Fibroblast of peridontal ligament (primary cell): Measurements from ENCODE around the gene OSBPL8.
A peak's percentile ranks its signal among the peaks of the same experiment; 100 is the strongest.
"Not testable (repeated sequence)": the region's sequence is repeated elsewhere in the genome, so short reads cannot be mapped to it uniquely, and the experiment has no call there.

Experiments used
- DNase-seq: peaks from one replicate; pipeline ENCODE4 v3.0.0-alpha.2; 2010; ENCODE audit errors: extremely low read depth

Gene OSBPL8

DNA sequence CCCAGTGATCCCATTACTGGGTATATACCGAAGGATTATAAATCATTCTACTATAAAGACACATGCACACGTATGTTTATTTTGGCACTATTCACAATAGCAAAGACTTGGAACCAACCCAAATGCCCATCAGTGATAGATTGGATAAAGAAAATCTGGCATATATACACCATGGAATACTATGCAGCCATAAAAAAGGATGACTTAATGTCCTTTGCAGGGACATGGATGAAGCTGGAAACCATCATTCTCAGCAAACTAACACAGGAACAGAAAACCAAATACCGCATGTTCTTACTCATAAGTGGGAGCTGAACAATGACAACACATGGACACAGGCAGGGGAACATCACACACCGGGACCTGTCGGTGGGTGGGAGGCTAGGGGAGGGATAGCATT is 195.4 kb downstream of the OSBPL8 start:
- DNase-seq = not testable (repeated sequence)

DNA sequence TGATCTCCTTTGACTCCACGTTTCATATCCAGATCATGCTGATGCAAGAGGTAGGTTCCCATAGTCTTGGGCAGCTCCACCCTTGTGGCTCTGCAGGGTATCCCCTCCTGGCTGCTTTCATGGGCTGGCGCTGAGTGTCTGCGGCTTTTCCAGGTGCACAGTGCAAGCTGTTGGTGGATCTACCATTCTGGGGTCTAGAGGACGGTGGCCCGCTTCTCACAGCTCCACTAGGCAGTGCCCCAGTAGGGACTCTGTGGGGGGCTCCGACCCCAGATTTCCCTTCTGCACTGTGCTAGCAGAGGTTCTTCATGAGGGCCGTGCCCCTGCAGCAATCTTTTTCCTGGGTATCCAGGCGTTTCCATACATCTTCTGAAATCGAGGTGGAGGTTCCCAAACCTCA is 199.3 kb downstream of the OSBPL8 start:
- DNase-seq = no peak

DNA sequence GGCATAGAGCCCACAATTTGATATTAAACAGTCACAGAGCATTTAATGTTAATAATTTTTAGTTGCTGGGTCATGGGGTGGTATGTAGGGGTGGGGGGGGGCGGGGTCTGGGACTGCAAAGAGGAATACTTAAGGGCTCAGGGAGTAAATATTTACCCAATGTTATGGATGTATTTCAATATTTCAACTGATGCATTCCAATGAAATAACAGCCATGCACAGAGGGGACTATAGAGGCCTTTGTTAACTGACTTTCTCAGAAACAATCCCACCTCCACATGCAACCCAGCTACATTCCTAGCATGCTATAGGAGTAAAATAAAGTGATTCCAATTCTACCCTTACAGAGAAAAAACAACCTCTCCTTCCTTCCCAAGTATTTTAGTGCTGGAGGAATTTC is 203.5 kb downstream of the OSBPL8 start:
- no peak for DNase-seq

GRCh38 chr12:76348079-76348901 is 211.3 kb downstream of the OSBPL8 start, which contains the start of gene BBS10:
Gene BBS10 (minus strand): TSS chr12:76348415. CDS start chr12:76348358, 57 bp downstream.
- DNase-seq = peak; percentile 89

GRCh38 chr12:76346798-76347420 is 212.7 kb downstream of the OSBPL8 start:
- peak; percentile 83 for DNase-seq

GRCh38 chr12:76346236-76346635 is 213.3 kb downstream of the OSBPL8 start:
- peak; percentile 19 for DNase-seq

- DNase-seq = peak; percentile 10
Measured at GRCh38 chr12:76345569-76345968, 214.0 kb downstream of the OSBPL8 start.

GRCh38 chr12:76341436-76342030 is 218.0 kb downstream of the OSBPL8 start:
- DNase-seq = no peak

DNA sequence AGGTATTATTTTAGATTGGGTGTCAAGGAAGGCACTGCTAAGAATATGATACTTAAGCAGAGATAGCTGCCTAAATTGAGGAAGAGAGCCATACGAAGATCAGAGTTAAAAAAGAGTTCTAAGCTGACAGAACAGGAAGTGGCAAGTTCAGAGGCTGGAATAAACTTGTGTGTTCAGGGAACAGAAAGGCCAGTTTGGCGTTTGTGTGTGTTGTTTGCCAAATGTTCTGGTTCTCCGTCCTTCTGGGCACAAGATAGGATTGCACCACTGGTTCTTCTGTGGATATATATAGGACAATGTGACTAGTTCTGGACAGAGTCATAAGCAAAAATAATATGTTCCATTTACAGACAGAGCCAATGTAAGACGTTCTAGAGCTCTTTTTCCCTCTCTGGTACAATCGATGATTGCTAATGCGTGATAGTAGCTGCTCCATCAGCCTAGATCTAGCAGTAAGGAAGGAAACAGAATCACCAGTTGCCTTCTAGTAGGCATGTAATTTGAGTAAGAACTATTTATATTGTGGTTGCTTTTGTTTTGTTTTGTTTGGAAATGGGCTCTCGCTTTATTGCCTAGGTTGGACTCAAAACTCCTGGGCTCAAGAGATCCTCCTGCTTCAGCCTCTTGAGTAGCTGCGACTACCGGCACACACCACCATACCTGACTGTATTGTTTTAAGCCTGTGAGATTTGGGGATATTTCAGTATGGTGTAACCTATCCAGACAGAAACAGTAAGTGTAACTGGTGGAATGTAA is 218.7 kb downstream of the OSBPL8 start:
- no peak for DNase-seq

DNA sequence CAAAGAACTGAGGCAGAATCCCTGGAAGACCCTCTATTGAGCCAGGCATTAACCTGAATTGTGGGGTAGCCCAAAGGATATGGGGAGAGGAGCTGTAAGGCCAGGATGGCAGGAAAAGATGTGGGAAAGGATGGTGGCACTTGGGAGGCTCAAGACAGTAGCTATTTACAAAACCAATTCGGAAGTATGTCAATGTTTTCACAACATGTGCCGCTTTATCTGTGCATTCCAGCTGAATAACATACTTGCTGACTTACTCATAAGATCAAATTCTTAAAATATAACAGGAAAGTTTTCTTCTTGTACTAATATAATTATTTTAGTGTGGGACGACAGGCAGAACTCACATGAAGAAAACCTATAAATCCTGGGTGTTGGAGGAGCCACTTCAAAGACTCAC is 222.0 kb downstream of the OSBPL8 start:
- peak; percentile 48 for DNase-seq

GRCh38 chr12:76332606-76333005 is 227.0 kb downstream of the OSBPL8 start:
- DNase-seq = no peak

GRCh38 chr12:76329606-76330005 is 230.0 kb downstream of the OSBPL8 start:
- DNase-seq = no peak

- peak; percentile 86 for DNase-seq
Measured at GRCh38 chr12:76329159-76329558, 230.4 kb downstream of the OSBPL8 start.

DNA sequence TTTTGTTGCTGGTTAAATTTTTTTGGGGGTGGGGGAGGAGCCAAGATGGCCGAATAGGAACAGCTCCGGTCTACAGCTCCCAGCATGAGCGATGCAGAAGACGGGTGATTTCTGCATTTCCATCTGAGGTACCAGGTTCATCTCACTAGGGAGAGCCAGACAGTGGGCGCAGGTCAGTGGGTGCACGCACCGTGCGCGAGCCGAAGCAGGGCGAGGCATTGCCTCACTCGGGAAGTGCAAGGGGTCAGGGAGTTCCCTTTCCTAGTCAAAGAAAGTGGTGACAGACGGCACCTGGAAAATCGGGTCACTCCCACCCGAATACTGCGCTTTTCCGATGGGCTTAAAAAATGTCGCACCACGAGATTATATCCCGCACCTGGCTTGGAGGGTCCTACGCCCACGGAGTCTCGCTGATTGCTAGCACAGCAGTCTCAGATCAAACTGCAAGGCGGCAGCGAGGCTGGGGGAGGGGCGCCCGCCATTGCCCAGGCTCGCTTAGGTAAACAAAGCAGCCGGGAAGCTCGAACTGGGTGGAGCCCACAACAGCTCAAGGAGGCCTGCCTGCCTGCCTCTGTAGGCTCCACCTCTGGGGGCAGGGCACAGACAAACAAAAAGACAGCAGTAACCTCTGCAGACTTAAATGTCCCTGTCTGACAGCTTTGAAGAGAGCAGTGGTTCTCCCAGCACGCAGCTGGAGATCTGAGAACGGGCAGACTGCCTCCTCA is 239.8 kb downstream of the OSBPL8 start:
- not testable (repeated sequence) for DNase-seq

DNA sequence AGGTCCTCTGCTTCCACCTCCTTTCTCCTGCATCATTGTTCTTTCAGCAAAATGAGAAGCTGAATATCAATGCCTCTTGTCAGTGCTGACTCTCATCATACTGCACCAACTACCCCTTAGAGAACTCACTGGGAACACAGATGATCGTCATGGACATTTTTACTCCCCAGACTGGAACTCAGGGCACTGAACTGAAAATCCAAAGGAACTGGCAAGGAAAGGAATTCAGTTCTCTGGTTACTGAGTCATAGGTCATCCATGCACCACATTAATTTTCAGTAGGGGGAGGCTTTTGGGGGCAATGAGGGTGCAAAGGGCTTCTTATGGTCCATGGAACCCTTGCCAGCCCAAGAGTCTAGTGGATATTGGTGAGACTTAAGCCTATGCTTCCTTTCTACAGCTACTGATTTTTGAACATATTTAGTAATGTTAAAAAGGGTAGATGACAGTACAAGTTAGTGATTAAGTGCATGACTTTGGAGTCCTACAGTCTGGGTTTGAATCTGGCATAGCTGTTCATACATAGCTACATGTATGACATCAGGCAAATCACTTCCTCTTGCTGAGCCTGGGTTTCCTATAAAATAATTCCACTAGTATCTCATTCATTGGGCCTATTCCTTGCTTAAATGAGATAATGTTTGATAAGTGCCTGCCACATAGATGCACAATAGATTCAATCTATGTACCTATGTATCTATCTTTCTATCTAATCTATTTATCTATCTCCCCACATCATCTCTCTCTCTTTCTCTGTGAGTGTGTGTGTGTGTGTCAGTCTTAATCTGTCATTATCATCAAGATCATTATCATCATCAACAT is 240.6 kb downstream of the OSBPL8 start:
- DNase-seq = no peak

DNA sequence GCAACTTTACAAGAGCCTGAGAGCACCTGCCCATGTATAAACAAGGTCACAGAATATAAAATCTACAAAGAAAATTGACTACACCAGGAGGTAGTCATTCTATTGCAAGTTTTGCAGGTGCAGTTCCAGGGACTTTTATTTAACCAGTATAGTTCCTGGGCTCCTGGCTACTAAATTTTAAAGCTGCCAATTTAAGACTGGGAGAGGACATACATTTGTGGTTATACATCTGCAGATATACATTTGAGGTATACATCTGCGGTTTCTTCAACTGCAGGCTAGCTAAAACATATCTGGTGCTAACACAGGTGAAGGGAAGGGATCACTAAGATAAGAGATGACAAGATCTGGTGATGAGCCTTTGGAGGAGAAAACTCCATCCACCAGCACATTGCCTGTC is 241.6 kb downstream of the OSBPL8 start:
- DNase-seq = no peak

GRCh38 chr12:76316468-76316867 is 243.1 kb downstream of the OSBPL8 start:
- DNase-seq = no peak

DNA sequence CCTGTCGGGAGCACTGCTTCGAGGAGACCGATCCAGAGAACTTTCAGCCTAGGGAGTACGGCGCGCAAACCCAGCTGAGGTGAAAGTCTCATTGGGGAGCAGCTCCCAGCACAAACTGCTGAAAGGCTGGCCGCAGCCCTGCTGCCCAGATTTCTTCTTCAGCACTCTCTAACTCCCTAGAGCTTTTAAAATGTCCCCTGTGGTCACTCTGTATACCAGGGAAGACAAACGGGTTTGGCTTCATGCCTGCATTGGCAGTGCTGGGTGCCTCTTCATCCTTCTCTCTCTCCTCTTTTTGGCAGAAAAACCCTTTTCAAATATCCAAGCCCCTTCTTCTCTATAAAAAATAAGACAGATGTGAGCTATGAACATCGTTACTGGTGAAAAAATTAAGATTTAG is 246.3 kb downstream of the OSBPL8 start:
- DNase-seq = no peak

DNA sequence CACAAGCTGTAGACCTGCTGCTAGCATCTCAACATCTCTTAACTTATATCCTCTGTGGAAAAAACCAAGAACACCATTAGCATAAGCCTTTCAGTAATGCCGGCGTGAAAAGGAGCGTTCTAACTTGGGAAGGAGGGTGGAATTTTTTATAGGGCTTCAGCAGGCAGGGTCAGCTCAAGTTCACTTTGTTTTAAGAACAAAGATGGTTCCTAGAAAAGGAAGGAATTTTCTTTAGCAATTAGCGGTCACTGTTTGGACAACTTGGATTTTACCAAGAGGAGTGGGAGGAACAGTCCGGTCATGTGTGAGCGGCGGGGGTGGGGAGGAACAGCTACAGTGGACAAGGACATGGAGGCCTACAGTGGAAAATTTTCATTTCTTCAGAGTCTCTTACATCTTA is 247.3 kb downstream of the OSBPL8 start:
- no peak for DNase-seq

- peak; percentile 51 for DNase-seq
Measured at GRCh38 chr12:76311796-76312195, 247.8 kb downstream of the OSBPL8 start.

- peak; percentile 24 for DNase-seq
Measured at GRCh38 chr12:76310110-76310509, 249.5 kb downstream of the OSBPL8 start.
